GM21529 (cell line): ENCODE results near the gene APOBEC3H.

Experiments used
- ATAC-seq: cut with Tn5 transposase; IDR thresholded peaks from one replicate; pipeline ENCODE4 v1.9.1; 2021; ENCODE audit not compliant: unreplicated experiment

The APOBEC3H gene

DNA sequence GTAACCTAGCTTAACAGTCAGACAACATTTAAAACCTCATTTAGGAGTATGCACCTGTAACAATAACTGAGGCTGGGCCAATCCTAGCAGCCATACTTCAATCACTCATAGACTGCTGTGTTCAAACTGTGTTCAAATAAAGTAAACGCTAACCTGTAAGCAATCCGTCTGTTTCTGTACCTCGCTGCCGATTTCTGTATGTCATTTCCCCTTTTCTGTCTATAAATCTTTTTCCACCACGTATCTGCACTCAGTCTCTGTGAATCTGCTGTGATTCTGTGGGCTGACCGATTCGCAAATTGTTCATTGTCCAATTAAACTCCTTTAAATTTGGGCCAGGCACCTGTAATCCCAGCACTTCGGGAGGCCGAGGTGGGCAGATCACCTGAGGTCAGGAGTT, 12.3 kb downstream of the APOBEC3H start:
- ATAC-seq, result no peak

DNA sequence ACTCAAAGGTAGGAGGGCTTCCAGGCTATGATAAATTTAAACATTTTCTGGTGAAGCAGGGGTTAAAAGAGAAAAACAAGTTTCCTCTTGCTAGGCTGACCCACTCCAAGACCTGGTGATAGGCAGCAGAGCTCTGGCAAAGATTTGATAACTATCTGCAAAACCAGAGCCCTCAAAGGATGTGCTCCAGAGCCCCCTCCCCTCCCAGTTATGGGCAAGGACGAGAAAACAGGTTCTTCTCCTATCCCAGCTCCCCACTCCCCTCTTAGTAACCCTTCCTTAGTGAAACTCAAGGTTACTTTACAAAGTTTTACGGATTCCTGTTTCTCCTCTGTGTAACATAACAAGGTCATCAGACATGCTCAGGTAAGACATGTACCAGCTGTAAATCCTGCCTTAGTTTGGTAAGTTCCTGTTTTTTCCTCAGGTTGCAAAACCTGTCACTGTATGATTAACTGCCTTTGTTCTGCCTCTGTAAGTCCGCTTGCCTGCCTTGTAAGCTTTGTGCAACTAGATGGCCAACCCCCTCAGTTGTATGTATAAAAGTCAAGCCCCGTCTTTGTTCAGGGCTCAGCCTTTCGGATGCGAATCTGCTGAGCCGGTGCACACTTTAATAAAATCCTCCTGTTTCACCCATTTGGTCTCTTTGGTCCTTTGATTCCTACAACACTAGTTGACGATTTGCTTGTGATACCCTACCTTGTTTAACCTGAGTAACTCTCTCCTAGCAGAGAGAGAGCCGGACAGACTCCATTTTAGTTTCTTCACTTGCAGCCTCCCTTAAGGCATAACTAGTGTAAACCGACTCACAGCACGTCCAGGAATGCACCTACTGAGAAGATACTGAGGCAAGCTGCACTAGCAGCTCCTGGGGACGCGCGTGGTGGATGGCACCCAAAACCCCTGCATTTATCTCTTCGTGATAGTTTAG, 13.9 kb downstream of the APOBEC3H start:
- no peak for ATAC-seq

DNA sequence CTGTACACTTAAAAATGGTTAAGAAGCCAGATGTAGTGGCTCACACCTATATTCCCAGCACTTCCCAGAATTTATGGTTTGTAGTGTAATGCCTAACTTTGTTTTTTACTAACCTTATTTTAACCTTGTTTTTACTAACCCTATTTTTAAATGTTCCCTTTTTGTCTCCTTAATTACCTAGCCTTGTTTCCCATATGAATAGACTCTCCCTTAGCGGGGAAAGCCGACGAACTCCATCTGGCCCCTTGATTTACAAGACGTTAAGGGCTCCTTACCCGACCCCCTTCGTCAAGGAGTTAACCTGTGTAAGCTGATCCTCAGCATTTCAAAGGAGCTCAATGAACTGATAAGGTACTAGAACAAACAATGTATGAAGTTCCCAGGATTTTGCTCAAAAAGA, 17.1 kb downstream of the APOBEC3H start:
- ATAC-seq, result no peak

DNA sequence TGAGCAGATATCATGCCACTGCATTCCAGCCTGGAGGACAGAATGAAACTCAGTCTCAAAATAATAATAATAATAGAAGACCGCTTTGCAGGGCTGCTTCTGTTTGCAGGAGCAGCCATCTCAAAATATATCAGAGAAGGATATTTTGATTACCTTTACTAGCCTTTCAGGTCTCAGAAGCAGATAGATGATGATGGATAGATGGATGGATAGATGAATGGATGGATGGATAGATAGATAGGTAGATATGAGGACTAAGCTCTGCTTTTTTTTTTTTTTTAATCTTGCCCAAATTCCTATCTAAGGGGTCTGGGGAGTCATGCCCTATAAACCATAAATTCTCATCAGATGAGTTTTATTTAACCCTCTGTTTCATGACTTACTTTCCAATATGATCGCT, 18.5 kb downstream of the APOBEC3H start:
- no peak for ATAC-seq

DNA sequence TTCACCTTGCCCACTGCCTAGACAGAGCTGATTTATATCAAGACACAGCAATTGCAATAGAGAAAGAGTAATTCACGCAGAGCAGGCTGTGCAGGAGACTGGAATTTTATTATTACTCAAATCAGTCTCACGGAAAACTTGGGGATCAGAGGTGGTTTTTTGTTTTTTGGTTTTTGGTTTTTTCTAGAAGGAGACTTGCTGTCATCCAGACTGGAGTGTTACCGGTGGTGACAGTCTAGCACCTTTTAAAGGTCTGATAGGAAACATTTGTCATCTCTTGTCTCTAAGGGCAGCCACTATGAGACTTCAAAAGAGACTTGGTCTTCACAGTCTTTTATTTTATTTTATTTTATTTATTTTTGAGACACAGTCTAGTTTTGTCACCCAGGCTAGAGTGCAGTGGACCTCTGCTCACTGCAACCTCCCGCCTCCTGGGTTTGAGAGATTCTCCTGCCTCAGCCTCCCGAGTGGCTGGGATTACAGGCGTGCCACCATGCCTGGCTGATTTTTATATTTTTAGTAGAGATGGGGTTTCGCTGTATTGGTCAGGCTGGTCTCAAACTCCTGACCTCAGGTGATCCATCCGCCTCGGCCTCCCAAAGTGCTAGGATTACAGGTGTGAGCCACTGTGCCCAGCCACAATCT, 19.1 kb downstream of the APOBEC3H start:
- ATAC-seq, result no peak

DNA sequence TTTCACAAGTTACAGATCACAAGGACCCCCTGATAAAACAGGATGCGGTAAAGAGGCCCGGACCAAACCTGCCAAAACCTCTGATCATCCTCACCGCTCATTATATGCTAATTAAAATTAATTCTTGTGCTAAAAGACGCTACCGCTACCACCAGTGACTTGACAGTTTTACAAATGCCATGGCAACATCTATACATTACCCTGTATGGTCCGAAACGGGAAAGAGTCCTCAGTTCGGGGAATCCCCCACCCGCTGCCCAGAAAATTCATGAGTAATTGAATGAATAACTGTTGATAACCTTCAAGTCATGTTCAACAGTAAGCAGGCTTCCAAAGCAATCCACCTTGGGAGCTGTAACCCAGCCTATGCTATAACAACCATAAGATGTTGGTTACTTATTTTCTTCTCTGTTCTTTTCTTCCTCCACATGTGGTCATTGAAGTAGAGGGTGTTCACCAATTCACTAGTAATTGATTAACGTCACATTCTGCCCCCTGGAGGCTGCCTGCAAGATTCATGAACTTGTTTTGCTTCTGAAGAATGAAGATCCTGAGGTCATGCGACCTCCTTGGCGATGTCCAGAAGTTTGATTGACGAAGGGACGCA, 20.6 kb downstream of the APOBEC3H start:
- no peak for ATAC-seq

DNA sequence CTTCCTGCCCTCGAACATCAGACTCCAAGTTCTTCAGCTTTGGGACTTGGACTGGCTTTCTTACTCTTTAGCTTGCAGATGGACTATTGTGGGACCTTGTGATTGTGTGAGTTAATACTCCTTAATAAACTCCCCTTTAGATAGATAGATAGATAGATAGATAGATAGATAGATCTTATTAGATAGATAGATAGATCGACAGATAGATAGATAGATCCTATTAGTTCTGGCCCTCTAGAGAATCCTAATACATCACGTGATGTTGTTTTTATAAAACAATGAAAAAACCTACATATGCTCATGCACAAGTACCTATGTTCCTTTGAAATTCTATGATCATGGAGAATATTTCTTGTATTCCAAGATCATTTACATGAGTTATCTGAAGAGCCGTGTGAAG, 23.9 kb downstream of the APOBEC3H start:
- ATAC-seq, result no peak

DNA sequence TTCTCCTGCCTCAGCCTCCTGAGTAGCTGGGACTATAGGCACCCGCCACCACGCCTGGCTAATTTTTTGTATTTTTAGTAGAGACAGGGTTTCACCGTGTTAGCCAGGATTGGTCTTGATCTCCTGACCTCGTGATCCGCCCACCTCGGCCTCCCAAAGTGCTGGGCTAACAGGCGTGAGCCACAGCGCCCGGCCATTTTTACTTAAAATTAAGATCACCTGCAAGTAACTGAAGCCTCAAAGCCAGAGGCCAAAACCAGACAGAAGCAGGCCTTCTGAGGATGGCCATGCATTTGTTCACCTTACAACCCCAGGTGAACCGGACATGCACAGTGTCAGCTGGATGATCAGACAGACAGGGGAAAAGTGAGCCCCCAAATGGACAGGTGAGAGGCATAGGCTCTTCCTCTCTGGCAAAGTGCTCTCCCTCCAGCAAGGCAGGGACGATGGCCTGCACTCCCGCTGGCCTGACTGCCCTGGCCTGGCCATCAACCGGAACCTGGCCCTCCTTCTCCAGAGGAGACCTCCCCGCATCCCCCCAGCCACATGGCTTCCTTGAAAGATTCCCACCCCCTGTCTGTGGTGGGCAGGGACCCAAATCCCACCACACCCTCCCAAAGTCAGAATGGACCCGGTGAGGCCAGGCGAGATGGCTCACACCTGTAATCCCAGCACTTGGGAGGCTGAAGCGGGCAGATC, 25.9 kb downstream of the APOBEC3H start:
- no peak for ATAC-seq

DNA sequence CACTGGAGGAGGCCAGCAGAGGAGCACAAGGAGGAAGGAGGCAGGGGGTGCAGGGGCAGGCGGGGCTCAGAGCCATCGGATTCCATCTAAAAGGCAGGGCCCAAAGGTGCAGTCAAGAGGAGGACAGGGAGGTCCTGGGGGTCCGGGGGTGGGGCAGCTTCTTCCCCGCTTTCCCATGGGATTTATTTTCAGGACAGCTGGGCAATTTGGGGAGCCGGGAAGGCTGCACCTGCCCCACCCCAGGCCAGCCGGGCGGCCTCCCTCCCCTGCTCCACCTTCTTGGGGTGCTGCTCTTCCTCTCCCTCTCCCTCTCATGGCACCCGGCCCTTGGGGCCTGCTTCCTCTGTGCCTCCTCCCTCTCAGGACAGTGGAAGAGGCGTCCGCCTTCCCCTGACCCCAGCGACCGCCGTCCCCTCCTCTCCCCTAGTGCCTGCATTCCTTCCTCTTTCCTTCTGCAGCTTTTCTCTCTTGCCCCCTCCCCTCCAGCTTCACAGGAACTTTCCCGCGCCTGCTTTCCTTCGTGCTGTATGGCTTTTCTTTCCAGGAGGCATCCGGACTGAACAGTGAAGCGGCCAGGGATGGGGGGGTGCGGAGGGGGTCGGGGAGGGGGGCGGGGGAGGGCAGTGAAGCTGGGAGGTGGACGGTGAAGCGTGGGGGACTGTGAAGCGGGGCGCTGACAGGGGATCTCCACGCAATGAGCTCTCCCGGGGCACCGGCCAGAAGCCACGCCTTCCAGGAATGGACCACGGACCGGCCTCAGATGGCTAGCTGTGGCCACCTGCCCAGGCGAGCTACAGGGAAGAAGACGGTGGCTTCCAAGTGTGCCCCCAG, 26.9 kb downstream of the APOBEC3H start:
- no peak for ATAC-seq

DNA sequence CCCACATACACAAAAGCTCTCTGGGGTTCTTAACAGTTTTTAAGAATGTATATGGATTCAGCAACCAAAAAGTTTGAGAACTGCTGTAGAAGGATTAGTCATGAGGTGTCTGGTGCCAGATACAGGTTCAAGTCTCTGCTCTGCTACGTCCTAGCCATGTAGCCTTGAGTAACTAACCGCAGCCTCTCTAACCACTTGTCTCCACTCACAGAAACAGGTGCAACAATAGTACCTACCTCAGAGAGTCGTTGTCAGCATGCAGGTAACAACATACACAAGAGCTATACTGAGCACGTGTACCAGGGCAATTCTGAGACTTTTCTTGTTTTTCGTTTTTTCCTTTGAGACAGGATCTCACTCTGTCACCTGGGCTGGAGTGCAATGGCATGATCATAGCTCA, 28.6 kb downstream of the APOBEC3H start:
- no peak for ATAC-seq

DNA sequence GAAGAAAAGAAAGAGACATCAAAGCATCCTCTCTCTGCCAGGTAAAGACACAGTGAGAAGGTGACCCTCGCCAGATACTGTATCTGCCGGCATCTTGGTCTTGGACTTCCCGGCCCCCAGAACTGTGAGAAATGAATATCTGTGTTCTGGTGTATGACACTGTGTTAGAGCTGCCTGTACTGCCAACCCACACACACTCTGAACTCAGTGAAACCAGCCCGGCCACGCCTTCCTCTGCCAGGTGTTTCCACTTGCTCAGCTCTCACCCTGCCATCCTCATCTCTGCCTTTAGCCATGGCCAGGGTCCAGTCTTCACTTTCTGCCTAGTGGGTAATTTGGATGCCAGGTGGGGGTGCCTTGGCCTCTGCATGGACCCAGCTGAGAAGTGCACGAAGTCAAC, 31.5 kb downstream of the APOBEC3H start:
- no peak for ATAC-seq

DNA sequence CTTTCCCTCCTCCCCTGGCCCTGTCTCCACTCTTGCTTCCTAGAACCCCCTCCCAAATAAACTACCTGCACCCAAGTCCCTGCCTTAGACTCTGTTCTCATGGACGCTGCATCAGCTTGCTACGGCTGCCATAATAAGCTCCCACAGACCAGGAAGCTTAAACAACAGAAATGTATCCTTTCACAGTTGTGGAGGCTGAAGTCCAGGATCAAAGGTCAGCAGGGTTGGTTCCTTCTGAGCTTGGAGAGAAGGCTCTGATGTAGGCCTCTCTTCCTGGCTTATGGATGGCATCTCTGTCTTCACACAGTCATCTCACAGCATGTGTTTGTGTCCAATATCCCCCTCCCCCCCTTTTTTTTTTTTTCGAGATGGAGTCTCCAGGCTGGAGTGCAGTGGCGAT, 32.0 kb downstream of the APOBEC3H start:
- ATAC-seq, result no peak

DNA sequence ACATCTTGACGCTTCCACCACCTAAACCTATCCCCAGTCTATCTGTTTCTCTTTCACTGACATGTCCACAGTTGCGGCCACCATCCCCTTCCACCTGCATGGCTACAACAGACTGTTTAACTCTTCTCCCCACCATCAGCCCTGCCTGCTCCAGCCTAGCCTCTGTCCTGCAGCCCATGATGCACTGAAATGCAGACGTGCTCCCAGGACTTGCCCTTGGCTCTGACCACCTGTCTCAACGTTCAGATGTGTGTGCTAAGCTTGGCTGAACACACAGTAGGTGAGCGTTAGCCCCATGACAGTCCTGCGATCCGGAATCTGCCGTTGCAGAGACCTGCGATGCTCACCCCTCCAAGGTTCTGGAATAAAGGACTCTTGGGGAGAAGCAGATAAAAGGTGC, 32.7 kb downstream of the APOBEC3H start:
- no peak for ATAC-seq

DNA sequence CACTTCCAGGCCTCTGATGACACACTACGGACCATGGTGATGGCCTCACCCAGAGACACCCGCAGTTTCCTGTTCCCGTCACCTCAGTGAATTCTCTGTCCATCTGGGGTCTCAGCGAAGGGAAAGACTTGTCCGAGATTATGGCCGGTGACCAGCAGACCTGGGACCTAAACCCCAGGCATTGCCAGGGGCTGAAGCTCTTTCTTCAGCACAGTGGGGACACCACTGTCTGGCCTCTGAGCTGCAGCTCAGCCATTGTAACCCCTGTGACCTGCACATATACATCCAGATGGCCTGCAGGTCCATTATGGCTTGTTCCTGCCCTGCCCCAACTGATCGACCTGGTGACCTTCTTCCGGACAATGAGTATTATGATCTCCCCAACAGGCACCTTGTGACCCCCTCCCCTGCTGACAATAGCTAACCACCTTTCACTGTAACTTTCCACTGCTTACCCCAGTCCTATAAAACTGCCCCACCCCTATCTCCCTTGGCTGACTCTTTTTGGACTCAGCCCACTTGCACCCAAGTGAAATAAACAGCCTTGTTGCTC, 33.2 kb downstream of the APOBEC3H start:
- ATAC-seq, result no peak

DNA sequence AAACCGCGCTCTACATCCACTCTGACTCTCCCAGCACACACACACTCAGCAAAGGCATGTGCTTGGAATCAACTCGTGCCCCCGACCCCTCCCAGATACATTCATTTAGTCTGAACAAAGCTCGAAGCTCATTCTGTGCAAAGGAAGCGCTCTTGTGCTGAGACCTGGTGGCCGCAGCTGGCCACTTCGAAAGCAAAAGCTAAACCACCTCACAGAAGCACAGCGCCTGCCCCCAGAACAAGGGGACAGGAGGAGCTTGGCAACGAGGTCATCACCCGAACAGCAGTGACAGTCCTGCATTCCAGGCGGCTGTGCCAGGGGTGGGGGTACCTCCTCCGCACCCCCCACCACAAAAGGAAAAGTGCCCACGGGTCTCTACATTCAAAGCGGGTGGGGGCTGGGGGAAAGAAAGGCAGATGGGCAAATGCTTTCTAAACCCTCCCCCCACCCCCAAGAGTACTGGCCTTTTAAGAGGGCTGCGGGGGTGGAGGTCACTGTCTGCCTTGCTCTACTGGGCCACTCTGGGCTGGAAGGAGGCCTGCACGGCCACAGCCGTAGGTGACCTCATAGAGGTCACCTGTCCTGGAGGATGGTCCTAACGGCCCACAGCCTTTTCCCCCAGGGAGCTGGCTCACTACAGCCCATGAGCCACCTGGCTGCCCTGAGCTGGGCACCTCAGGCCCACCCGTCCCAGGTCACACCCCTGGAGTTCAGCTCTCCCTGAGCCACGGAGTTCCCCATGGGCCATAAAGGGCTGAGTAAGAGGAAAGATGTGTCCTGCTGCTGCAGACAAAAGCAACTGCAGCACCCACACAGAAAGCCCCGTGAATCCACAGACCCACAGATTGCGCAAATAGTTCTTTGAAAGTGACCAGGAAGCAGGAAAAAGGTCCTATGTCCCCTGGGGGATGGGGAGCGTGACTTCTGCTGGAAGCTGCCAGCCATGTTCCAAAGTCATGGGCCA, 34.1 kb downstream of the APOBEC3H start:
- no peak for ATAC-seq

DNA sequence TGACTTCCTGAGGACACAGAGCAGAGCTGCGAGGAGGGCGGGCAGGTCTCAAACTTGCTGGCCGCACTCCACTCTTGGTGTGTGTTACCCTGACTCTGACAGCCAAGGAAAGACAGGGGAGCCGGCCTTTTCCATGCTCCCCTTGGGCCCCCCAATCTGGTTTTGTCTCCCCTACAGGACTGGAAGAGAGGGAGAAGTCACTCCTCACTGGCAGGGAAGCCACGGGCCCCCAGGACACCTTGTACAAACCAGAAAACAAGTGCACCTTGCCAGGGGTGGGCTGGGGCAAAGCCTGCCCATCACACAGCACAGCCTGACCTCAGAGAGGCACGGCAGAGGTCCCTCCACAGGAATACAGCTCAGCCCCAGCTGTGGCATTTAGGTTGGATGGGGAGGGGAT, 35.2 kb downstream of the APOBEC3H start:
- no peak for ATAC-seq

DNA sequence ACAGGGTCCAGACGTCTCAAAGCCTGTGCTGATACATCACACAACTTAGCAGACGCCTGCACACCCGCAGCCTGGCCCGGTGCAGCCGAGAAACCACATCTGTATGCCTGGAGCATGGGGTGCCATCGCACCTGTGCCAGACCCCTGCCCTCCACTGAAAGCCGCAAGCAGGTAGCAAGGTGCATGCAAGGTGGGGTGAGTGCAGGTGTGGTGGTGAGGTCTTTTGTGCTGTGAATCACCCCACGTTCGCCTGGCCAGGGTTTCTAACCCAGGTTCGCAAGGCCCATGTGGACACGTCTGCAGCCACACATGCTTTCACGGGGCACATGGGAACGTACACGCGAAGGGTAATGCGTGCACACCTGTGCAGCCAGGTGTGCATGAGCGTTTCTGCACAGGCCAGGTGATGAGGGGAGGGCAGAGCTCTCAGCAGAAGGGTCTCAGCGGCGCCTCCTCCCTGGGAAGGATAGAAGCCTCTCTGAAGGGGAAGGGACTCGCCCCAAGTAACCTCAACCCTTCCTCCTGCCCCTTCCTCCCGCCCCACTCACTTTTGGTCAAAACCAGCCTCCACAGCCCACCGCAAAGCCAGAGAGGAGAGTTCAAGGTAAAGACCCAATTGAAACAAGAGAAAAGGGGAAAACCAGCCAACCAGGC, 36.0 kb downstream of the APOBEC3H start:
- no peak for ATAC-seq

DNA sequence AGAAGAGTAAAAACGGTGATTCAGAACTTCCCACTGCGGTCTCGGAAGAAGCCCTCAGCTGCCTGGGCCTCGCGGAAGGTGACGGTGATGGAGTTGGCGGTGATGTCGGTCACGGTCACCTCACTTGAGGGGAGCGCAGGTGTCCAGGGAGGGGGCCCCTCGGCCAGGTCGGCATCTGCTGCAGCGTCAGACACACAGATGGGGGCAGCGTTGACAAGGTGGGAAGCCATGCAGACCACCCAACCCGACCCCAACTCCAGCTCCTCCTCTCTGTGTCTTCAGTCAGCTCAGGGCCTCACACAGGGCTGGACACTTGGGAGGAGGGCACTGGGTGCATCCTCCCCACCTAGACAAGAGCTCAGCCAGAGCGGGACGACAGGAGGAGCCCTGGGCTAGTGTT, 36.8 kb downstream of the APOBEC3H start:
- ATAC-seq, result no peak
